Measurements from ENCODE around the gene HOXD1.

The HOXD1 gene

GRCh38 chr2:176182671-176183070 is 5.8 kb upstream of the HOXD1 start:
- TF ChIP-seq EZH2 (IDR thresholded peaks at IDR 0.05; ENCODE audit: borderline replicate concordance, low read length): no peak
- no peak for TF ChIP-seq CTCF (IDR thresholded peaks at IDR 0.05; ENCODE audit: low read length)
- H3K27me3 ChIP-seq (ENCODE audit: insufficient read depth, low read length): no peaks in the 10 kb centered on the region

GRCh38 chr2:176184749-176185148 is 3.7 kb upstream of the HOXD1 start:
- Histone ChIP-seq H3K9me3 (ENCODE audit: low read length) (no peaks in the 10 kb centered on the region), H3K27me3 (ENCODE audit: insufficient read depth, low read length) (no peaks in the 10 kb centered on the region), H3K4me3 (ENCODE audit: low read depth, low read length, poor library complexity, severe bottlenecking) (no peak overlapping the region), H4K20me1 (ENCODE audit: insufficient read depth, low read length) (no peaks in the 10 kb centered on the region), H3K9ac (ENCODE audit: low read length) (no peak overlapping the region), H3K9me2 (ENCODE audit: low read depth, low read length) (no peaks in the 10 kb centered on the region), H3K27ac (ENCODE audit: low read depth, low read length, poor library complexity, severe bottlenecking) (no peak overlapping the region), H3K4me1 (ENCODE audit: insufficient read depth, low read length, severe bottlenecking) (no peaks in the 10 kb centered on the region), H3K79me2 (ENCODE audit: insufficient read depth, low read length) (no peaks in the 10 kb centered on the region), H3K4me2 (ENCODE audit: low read length) (no peak overlapping the region), H3F3A (ENCODE audit: insufficient read depth, low read length) (no peaks in the 10 kb centered on the region), H2AFZ (ENCODE audit: low read length) (no peak overlapping the region), H3K36me3 (ENCODE audit: insufficient read depth, low read length) (no peaks in the 10 kb centered on the region)
- TF ChIP-seq EZH2 (IDR thresholded peaks at IDR 0.05; ENCODE audit: borderline replicate concordance, low read length) (no peak), CTCF (IDR thresholded peaks at IDR 0.05; ENCODE audit: low read length) (no peak)

More at GRCh38 chr2:176182671-176183070, 5.8 kb upstream of the HOXD1 start:
- Histone ChIP-seq H2AFZ (ENCODE audit: low read length) (no peak overlapping the region), H3K4me1 (ENCODE audit: insufficient read depth, low read length, severe bottlenecking) (no peaks in the 10 kb centered on the region), H3K4me3 (ENCODE audit: low read depth, low read length, poor library complexity, severe bottlenecking) (no peak overlapping the region), H3K9me2 (ENCODE audit: low read depth, low read length) (no peaks in the 10 kb centered on the region), H3K9ac (ENCODE audit: low read length) (no peak overlapping the region), H3K9me3 (ENCODE audit: low read length) (no peaks in the 10 kb centered on the region), H3K4me2 (ENCODE audit: low read length) (no peak overlapping the region), H3K27ac (ENCODE audit: low read depth, low read length, poor library complexity, severe bottlenecking) (no peak overlapping the region), H4K20me1 (ENCODE audit: insufficient read depth, low read length) (no peaks in the 10 kb centered on the region), H3K79me2 (ENCODE audit: insufficient read depth, low read length) (no peaks in the 10 kb centered on the region), H3K36me3 (ENCODE audit: insufficient read depth, low read length) (no peaks in the 10 kb centered on the region), H3F3A (ENCODE audit: insufficient read depth, low read length) (no peaks in the 10 kb centered on the region)

GRCh38 chr2:176186024-176186423 is 2.4 kb upstream of the HOXD1 start:
- TF ChIP-seq CTCF (IDR thresholded peaks at IDR 0.05; ENCODE audit: low read length): no peak
- no peak for TF ChIP-seq EZH2 (IDR thresholded peaks at IDR 0.05; ENCODE audit: borderline replicate concordance, low read length)
- Histone ChIP-seq H3K27ac (ENCODE audit: low read depth, low read length, poor library complexity, severe bottlenecking) (no peak overlapping the region), H2AFZ (ENCODE audit: low read length) (no peak overlapping the region), H3K4me2 (ENCODE audit: low read length) (no peak overlapping the region), H3K4me1 (ENCODE audit: insufficient read depth, low read length, severe bottlenecking) (no peaks in the 10 kb centered on the region), H3K9me3 (ENCODE audit: low read length) (no peaks in the 10 kb centered on the region), H3K9me2 (ENCODE audit: low read depth, low read length) (no peaks in the 10 kb centered on the region), H3K4me3 (ENCODE audit: low read depth, low read length, poor library complexity, severe bottlenecking) (no peak overlapping the region), H3K9ac (ENCODE audit: low read length) (no peak overlapping the region), H3K79me2 (ENCODE audit: insufficient read depth, low read length) (no peaks in the 10 kb centered on the region), H3K27me3 (ENCODE audit: insufficient read depth, low read length) (no peaks in the 10 kb centered on the region), H3K36me3 (ENCODE audit: insufficient read depth, low read length) (no peaks in the 10 kb centered on the region), H3F3A (ENCODE audit: insufficient read depth, low read length) (no peaks in the 10 kb centered on the region), H4K20me1 (ENCODE audit: insufficient read depth, low read length) (no peaks in the 10 kb centered on the region)
